Fibroblast of skin of back (primary cell): Measurements from ENCODE around the gene EVX2.
A peak's percentile ranks its signal among the peaks of the same experiment; 100 is the strongest.

Source experiments
- DNase-seq: peaks from one replicate; pipeline ENCODE4 v3.0.0-alpha.2; 2013

Gene EVX2

DNA sequence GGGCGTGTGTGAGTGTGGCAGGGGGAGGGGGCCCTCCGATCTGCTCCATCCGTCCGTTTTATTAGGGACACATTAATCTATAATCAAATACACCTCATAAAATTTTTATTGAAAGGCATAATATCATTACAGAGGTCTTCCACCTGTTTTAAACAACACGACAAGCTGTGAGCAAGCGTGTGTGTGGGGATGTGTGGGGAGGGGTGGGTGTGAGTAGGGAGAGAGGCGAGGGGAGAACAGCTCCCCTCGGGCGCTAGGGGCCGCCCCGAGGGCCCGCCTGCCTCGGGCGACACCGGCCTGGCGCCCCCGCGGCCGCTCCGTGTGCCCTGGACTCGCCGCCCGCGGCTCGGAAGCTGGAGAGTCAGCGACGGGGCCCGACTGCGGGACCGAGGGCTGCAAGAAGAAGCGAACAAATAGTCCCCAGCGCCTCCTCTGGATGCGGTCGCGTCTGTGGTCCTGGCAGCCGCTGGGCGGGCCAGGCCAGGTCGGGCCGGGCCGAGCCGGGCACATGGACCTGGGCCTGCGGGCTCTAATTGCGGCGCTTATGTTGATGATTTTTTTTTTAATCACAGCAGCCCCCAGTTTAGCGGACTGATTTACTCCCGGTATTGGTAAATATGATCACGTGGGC lies 38.4 kb upstream of the EVX2 start:
- no peak for DNase-seq

DNA sequence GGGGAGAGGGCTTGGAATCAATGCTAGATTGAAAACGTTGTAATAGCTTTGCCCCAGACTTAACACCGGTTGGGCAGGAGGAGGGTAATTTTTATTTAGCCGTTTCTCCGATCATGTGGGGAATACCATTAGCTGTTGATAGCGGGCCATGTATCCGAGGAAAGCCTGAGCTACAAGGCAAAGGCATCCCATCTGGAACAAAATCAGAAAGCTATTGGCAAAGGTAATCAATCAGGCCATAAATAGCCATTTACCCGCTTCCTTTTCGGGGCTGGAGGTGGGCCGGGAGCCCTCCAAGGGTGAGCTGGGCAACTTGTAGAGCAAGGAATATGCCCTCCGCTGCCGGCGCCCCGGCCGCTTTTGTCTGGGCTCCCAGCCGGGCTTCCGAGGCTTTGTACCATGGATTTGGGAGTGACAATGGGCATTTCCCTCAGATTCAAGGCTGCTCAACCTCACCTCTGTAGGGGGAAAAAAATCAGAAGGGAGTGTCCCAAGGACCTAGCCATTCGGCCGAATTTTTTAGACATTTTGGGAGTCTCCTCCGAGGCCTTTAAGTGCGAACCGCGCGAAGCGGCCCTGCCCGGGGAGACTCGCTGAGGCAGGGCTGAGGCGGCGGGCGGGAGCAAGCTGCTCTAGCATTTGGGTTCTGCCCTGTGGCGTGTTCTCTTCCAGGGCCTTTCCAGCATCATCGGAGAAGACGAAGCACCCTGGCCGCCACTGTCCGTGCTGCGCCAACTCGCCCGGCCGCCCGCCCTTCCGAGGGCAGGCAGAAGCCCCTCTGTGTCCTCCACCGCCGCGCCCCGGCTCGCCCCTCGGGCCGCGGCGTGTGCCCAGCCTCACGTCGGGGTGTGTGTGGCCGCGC lies 37.7 kb upstream of the EVX2 start:
- DNase-seq: no peak

DNA sequence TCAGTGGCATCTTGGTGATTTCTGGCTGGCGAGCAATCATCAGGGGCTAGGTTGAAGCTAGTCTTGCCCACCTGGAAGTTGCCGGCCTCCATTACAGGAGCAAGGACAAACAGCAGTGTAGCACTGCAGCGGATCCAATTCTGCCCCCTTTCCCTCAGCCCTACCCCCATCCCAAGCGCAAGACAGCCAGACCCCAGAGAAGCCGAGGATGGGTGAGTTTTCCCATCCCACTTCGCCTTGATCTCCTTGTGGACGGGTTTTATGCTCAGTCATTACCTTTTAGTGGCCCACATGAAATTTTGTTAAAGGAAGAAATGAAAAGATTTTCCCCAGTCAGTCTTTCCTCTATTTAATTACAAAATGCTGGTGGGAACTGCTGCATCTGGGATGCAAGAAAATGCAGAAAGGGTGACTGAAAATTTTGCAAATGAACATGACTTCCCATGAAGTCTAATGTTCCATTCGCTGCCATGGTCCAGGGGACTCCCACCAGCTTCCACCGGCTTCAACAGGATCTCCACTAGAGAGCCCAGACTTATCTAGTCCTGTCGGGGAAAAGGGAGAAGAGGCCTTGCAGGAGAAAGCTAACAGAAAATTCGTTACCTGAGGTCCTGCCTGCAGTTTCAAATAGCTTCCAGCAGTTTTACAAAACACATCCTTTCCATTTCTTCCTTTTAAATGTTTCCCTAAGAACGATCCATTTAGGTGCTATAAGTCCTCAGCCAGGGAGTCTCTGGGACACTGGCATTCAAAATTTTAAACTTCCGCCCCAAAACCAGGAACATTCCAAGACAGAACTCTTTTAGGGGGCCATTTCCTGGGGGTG lies 36.8 kb upstream of the EVX2 start:
- DNase-seq: no peak

DNA sequence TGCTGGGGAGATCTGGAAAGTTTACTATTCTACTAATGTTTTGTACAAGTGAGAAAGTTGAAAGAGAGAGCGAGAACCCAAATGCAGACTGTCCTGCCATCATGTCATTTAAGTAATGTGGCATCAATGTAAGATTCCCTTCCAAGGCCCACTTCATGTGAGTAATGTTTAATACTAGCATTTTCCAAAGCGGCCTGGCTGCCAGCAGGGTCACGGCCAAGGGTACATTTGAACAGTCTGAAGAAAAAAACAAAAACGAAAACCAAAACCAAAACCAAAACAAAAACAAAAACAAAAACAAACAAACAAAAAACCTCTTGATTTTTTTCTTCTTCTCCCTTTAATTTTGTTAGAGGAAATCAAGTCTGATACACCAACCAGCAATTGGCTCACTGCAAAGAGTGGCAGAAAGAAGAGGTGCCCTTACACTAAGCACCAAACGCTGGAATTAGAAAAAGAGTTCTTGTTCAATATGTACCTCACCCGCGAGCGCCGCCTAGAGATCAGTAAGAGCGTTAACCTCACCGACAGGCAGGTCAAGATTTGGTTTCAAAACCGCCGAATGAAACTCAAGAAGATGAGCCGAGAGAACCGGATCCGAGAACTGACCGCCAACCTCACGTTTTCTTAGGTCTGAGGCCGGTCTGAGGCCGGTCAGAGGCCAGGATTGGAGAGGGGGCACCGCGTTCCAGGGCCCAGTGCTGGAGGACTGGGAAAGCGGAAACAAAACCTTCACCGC lies 35.0 kb upstream of the EVX2 start:
- peak; percentile 43 for DNase-seq

DNA sequence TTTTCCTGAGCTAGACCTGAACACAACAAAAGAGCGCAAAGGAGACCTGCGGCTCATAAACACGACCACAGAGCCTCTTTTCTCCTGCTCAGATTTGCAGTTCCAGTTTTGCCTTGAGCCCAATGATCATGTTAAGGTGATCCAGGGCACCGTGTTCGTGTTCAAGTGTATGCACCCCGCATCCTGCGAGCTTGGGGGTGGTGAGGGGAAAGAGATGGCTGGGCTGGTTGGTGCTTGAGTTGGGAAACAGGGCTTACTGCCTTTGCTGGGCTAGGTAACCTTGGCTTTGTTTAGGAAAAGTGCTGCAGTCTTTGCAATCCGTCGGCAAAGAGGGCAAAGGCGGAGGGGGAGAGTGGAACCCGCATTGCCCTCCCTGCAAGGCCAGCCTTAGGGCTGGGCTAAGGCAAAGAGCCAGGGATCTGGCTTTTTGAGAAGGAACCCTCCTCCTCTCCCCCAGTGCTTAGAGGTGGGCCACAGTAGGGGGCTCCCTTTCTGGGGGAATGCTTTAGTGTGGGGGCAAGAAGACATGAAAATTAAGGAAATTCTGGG lies 34.1 kb upstream of the EVX2 start:
- no peak for DNase-seq

DNA sequence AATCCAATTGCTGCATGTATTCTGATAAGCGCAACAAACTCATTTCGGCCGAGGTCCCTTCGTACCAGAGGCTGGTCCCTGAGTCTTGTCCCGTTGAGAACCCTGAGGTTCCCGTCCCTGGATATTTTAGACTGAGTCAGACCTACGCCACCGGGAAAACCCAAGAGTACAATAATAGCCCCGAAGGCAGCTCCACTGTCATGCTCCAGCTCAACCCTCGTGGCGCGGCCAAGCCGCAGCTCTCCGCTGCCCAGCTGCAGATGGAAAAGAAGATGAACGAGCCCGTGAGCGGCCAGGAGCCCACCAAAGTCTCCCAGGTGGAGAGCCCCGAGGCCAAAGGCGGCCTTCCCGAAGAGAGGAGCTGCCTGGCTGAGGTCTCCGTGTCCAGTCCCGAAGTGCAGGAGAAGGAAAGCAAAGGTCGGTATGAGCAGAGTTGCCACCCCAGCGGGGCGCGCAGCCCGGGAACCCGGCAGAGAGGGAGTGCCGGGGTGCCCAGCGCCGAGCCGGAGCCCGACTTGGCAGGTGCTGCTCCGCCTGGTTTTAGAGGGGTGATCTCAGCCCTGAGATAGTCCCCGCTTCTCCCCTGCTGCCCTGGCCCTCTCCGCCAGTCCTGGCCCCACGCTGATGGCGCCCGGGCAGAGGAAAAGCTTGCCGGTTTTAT lies 33.5 kb upstream of the EVX2 start:
- DNase-seq: no peak

DNA sequence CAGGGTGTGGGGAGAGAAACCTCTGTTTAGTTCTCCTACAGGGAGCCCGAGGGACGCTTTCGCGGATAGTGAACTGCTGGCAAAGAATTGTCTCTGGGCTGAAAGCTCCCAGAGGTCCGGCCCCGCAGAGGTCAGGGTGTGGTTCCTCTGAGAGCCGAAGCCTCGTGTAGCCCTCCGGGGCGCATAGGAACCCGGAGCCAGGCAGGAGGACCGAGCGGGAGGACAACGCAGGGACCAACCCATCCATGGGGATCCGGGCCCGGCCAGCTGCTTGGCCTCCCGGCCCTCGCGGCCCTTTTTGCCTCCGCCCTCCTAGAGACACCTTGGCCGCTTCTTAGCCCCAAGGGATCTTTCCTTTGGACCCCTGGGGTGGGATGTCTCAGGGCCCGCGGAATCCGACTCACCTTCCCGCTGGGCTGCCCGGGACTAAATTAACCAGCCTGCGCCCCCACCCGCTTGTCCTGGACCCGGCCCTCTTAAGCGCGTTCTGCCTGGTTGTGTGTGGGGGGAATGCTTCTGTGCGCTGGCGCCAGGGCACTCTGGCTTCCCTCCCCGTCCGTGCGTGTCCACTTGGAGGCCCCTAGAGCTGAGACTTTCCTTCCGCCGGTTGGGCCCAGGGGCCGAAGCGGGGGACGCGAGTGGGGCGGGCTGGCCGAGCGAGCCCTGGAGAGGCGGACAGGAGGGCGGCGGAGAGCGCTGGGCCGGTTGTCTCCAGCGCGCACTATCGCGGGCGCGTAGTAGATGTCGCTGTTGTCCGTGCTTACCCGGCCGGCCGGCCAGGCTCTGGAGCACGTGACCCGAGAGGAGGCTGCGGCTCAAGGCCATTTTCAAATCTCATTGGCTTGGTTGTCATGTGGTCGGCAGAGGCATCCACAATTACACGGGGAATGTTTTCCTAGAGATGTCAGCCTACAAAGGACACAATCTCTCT lies 32.4 kb upstream of the EVX2 start, which contains the start of gene HOXD10:
TSS of gene HOXD10 (plus strand) at position 896 of the 931 bp plus-strand sequence. CDS start 56 bp downstream, outside the sequence.
- DNase-seq: peak; percentile 73

DNA sequence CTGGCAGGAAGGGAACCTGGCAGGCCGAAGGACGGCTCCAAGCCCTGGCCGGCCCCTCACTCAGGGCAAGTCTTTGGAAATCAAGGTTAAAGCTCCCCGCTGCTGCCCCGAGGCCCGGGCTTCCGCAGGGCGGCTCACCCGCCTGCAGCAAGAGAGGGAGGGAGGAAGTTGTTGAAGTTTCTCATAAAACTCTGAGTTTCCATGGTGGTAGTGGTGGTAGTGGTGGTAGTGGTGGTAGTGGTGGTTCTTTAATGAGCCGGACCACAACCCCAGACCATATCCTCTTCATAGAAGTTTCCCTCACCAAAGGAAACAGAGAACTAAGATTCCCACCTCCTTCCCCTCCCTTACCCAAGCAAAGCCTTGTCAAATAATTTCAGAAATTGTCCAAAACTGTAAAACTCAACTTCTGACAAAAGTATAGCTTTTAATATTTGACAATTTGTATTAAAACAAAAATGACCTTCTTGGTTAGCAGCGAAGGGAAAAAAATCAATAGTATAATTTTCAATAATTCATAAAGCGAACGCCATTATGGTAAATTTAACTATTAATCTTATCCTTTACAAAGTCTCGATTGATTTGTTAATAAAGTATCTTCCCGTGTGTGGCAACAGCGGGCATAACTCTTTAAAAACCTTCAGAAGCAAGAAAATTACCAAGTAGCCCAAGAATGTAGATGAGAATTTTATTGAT lies 31.3 kb upstream of the EVX2 start:
- no peak for DNase-seq

DNA sequence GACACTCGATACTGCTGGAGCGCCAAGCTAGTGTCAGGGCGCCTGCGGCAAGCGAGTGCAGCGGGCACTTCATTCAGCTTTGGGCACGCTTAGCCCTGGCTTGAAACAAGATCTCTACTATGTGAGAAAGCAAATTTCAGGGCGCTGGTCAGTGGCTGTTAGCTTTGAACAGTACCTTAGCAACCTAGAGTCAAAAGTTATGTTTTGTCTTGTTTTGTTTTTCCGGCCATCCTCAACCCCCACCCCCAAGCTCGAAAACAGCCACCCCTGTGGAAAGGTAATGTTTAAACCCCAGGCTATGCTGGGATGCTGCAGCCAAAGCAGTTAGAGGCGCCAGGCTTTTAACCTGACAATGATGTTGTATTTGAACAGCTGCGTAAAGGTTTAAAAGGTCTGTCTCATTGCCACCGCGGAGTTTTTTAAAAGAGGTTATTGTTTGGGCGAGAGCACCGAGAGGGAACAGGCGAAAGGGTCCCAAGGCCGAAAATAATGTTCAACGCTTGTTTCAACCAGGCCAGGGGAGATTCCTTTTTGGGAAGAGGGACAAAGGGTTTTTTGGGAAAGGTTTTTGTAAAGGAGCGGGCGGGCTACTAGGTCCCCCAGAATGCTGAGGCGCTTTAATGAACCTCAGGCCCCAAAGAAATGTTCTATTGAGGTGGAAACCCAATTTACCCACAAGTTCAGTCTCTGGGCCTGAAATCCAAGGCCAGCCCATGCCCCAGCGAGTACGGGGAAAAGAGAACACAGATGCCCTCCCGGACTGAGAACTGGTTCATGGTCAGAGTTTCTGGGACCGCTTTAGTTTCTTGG lies 30.6 kb upstream of the EVX2 start:
- DNase-seq: no peak

DNA sequence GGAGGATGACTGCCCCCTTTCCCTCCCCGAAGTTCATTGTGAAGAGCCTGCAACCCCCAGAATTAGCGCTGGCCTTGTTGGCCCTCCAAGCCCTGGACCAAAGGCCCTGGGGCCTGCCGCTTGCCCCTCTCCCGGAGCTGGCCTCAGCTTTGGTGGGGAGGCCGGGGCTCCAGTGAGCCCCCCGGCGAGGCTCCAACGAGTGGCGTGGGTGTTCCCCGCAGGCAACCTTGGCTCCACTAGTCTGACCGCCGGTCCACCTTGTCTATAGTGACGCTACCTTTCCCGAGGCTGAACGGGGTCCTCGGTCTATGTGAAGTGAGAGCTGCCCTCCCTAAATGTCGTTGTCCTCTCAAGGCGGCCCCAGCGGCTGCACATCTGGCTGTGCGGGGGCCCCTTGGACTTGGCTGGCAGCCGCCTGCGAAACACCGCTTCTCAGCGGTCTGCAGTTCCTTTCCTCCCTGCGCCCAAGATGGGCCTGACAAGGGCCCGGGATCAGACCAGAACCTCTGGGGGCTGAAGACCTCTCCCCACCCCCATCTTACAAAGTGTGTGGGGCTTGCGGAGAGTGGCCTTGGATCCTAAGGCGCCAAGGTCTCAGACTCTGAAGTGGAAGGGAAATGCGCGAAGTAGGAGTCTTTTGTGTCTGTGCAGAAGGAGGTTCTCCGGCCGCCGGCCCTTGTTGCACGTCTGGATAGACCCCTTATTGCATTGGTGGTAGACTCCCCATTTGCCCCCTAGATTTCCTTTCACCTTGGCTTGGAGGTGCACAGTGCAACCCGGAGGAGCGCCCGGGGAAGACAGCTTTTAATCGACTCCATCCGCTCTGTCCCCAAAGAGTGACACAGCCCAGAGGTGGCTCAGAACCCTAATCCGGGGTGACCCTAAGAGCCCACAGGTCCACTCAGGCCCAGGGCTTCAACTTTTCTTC lies 28.9 kb upstream of the EVX2 start:
- no peak for DNase-seq

DNA sequence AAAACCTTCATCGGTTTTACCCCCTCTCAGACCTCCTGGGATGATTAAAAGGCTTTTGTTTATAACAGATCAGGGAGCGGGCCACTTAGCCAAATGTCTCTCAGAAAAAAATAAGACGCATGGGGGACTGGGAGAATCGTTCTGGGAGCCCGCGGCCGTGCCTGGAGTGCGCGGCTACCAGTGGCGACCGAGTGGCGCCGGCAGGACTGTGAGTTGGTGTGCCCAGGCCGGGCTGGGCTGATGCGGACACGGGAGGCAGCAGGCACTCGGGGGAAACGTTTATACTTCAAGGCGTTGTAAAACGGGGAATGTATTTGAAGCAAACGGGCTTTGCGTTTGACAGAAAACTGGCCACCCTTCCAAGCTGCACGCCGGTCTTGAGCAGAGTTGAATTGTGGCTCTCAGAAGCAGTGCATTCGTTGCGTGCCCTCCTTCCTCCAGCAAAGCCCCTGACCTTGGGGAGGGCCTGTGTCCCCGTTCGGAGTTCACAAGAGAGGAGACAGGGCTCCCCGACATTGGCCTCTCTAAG lies 28.1 kb upstream of the EVX2 start:
- no peak for DNase-seq

DNA sequence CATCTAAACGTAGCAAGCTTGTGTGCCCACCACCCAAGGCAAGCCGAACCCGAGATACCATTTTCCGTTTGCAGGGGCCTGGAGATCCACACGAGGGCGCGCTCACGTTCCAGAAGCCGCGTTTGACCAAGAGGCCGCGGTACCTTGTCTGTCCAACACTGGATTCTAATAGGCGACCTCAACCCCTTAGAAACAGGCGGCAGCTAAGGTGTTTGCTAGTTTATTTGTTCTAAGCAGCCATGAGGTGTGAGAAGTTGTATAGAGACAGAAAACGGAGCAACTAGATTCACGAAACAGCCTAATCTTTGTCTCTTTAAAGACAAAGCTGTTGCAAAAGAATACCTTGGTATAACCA lies 27.5 kb upstream of the EVX2 start:
- peak; percentile 60 for DNase-seq

DNA sequence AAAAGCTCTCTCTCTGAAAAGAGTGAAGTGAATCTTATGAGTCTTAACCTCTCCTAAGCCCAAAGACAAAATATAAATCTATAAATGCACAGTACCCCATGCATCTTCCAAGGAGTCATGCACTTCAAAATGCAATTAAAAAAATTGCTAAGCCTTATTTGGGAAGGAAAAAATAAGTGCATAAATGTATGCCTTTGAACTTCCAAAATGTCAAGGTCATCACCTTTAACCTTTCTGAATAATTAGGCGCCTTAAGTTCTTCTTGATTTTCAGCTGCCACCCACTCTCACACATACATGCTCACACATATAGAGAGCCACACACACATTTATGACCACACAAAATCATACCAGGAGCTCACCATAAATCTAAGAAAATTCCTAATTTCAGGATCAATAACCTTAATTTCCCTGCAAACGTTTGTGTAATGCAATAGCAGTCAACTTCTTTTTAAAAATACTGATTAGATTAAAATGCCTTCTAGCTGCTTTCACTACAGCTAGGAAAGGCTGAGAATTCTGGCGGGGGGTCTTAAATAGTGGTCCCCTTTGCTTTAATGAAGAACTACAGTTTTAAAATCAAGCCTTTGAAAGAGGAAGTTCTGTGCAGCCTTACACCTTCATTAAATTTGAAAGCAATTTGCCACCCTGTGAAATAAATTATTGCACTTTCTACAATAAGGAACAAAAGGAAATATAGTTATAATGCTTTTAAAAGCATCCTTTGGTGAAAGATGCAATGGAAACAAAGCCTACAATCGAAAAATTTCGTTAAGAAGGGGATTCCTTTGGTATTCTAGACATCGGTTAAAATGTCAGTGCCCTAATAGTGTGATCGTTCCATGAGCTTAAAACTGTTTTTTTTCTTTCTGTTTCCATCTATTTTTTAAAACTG lies 26.9 kb upstream of the EVX2 start:
- no peak for DNase-seq

DNA sequence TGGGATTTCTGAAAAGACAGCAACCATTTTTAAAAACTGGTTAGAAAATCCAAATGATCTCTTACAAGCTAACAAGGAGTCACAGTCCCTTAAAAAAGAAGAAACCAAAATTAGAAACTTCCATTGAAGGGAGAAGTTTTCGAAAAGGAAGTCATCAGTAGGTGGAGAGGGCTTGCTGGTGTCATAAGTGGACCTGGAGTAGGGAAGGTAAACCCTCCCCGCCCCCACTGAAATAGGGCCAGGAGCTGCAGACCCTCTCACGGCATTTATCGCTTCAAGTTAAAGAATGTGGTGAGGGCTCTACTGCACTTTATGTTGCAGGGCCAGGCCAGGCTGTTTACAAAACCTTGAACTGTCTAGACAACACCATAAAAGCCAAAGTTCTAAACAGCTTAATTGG lies 26.2 kb upstream of the EVX2 start:
- no peak for DNase-seq

DNA sequence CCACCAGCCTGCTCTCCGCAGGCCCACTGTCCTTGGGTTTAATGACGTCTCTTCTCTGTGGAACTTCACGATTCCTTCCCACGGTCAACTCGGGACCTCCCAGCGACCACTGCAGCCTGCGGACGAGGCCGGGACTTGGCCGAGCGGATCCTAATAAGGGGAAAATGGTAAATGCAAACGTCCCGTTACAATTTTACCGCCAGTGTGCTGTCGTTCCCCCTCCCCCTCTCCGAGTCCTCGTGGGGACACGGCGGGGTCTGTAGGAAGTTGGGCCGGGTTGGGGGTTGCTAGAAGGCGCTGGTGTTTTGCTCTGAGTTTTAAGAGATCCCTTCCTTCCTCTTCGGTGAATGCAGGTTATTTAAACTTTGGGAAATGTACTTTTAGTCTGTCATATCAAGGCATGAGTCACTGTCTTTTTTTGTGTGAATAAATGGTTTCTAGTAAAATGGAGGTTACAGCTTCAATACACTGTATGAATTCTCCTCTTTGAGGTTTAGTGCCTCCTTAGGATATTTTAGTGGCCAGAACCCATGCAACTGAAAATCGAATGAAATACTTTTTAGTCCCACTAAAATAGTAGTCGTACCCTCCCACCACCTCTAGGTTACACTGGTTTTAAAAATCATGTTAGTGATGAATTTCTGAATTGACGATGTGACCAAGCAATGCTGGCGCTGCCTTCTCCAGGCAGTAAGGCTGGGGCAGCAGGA lies 25.6 kb upstream of the EVX2 start:
- DNase-seq: no peak

DNA sequence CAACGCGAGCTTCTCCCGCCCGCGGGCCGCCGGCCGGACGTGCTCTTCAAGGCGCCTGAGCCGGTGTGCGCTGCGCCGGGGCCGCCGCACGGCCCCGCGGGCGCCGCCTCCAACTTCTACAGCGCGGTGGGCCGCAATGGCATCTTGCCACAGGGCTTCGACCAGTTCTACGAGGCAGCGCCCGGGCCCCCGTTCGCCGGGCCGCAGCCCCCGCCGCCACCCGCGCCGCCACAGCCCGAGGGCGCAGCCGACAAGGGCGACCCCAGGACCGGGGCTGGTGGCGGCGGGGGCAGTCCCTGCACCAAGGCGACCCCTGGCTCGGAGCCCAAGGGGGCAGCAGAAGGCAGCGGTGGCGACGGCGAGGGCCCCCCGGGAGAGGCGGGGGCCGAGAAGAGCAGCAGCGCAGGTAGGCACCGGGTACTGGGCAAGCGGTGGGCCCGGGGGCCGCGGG lies 24.0 kb upstream of the EVX2 start:
- no peak for DNase-seq
